ENCODE data around the gene ABI3BP.

- TF ChIP-seq POLR2A (IDR thresholded peaks at IDR 0.05; ENCODE audit: low read length) (no peak), GATA1 (IDR thresholded peaks at IDR 0.05; ENCODE audit: low read depth, low read length) (no peak)
Measured at GRCh38 chr3:100871306-100871705, 121.9 kb downstream of the ABI3BP start.
